Measurements from ENCODE around the gene TRIM9. TPM values are rescaled to one million over a fixed set of nuclear protein-coding genes. Genes with fewer than 3 reads are reported as not detected.

TRIM9 gene
- total and polyA plus RNA-seq, 2 of the 4 experiments (the other 2 are of a cell fraction), result under 0.01 to 0.09 TPM

- intact Hi-C loops (cut with micrococcal nuclease) (no loop called here), dilution Hi-C loops (cut with HindIII; ENCODE audit: low sequenced_read_pairs, unreplicated experiment) (no loop called here)
These were observed 43.6 kb upstream of the TRIM9 start for GRCh38 chr14:51138404-51139103.

More at GRCh38 chr14:51138404-51139103, 43.6 kb upstream of the TRIM9 start:
- Histone ChIP-seq H3K9ac (ENCODE audit: low read depth, low read length) (no peak overlapping the region), H3K4me3 (ENCODE audit: insufficient read depth, low read depth, low read length) (no peak overlapping the region), H4K5ac (ENCODE audit: low read depth, low read length) (no peak overlapping the region), H4K91ac (ENCODE audit: insufficient read depth, low read depth, low read length) (no peak overlapping the region), H2BK120ac (ENCODE audit: low read depth, low read length) (no peak overlapping the region), H3K18ac (ENCODE audit: low read depth, low read length) (no peak overlapping the region), H2BK5ac (ENCODE audit: low read depth, low read length, poor library complexity, severe bottlenecking) (no peak overlapping the region), H3K36me3 (ENCODE audit: control insufficient read depth, insufficient read depth, low read length) (no peaks in the 10 kb centered on the region), H4K20me1 (ENCODE audit: insufficient read depth, low read length) (no peaks in the 10 kb centered on the region), H3K27ac (ENCODE audit: insufficient read depth, low read length) (no peak overlapping the region), H3K9me1 (ENCODE audit: insufficient read depth, low read length) (no peaks in the 10 kb centered on the region), H3K14ac (replicated peaks; ENCODE audit: low read depth, low read length) (no peak overlapping the region), H3K27me3 (ENCODE audit: control insufficient read depth, insufficient read depth, low read length) (peaks cover 16% of the 10 kb centered on the region), H2AFZ (replicated peaks; ENCODE audit: low read length, poor library complexity) (no peak overlapping the region), H3K56ac (ENCODE audit: extremely low read depth, insufficient read depth, low read length) (no peak overlapping the region), H3K4me1 (ENCODE audit: control insufficient read depth, insufficient read depth, low read length) (no peaks in the 10 kb centered on the region), H2AK9ac (replicated peaks; ENCODE audit: low read depth, low read length, poor library complexity) (no peak overlapping the region), H4K8ac (ENCODE audit: low read depth in 2 of 2, low read length in 2 of 2) (no peak overlapping the region), H2AK5ac (ENCODE audit: low read depth, low read length) (no peak overlapping the region), H3K4me2 (ENCODE audit: low read depth, low read length) (no peak overlapping the region), H3K79me1 (ENCODE audit: low read depth in 1 of 2, low read length in 2 of 2) (no peaks in the 10 kb centered on the region), H3K4ac (ENCODE audit: low read depth, low read length) (no peak overlapping the region), H3K9me3 (ENCODE audit: control insufficient read depth, insufficient read depth, low read length) (no peaks in the 10 kb centered on the region), H3K23ac (ENCODE audit: low read depth, low read length) (no peak overlapping the region), H2BK15ac (ENCODE audit: low read depth, low read length) (no peak overlapping the region), H2BK20ac (ENCODE audit: low read depth, low read length) (no peak overlapping the region)
- no CpG with 5 or more reads among the region's 2 CpGs for WGBS, 2 experiments (ENCODE audit: extremely low coverage in 2 of 2, insufficient read length in 1 of 2)
- POLR2A ChIA-PET (ENCODE audit: unreplicated experiment), result no interaction called here
- TF ChIP-seq RAD21 (IDR thresholded peaks at IDR 0.05; ENCODE audit: low read length), result no peak
- no peak for TF ChIP-seq USF2 (IDR thresholded peaks at IDR 0.05; ENCODE audit: low read depth, low read length)
- no peak for TF ChIP-seq CHD1 (IDR thresholded peaks at IDR 0.05; ENCODE audit: low read depth, low read length)
- TF ChIP-seq MXI1 (IDR thresholded peaks at IDR 0.05; ENCODE audit: borderline replicate concordance, low read depth, low read length), result no peak
- no peak for TF ChIP-seq RCOR1 (IDR thresholded peaks at IDR 0.05; ENCODE audit: insufficient replicate concordance, low read length)
- no peak for TF ChIP-seq MAZ (IDR thresholded peaks at IDR 0.05; ENCODE audit: borderline replicate concordance, low read depth, low read length)
- no peak for TF ChIP-seq CTCF (conservative IDR thresholded peaks at IDR 0.05; ENCODE audit: low read depth, low read length)
- no peak for TF ChIP-seq POLR2A (IDR thresholded peaks at IDR 0.05; ENCODE audit: low read depth, low read length)
- no peak for TF ChIP-seq SMC3 (IDR thresholded peaks at IDR 0.05; ENCODE audit: low read depth, low read length)
- TF ChIP-seq ELK1 (IDR thresholded peaks at IDR 0.05; ENCODE audit: borderline replicate concordance, low read depth, low read length), result no peak
- no peak for TF ChIP-seq NFE2L2 (IDR thresholded peaks at IDR 0.05; ENCODE audit: low read depth, low read length)
- TF ChIP-seq RFX5 (IDR thresholded peaks at IDR 0.05; ENCODE audit: low read depth, low read length), result no peak
- no peak for TF ChIP-seq CEBPB (IDR thresholded peaks at IDR 0.05; ENCODE audit: low read depth, low read length)
- in situ Hi-C loops (cut with MboI; ENCODE audit: low sequenced_read_pairs), result no loop called here
- no TSS peak for BruUV-seq (replicated peaks)
- DNase-seq (no peak), ATAC-seq (ENCODE audit: low read depth) (no peak)
- CTCF ChIA-PET, result no interaction called here

Measured in IMR-90 (cell line).